ENCODE measurements around the gene FBL. TPM values are rescaled to one million over a fixed set of nuclear protein-coding genes. Genes with fewer than 3 reads are reported as not detected.

Gene FBL
- total and polyA plus RNA-seq, 2 of the 8 experiments (the other 6 are each of a cell fraction or from before 2014, with no cell fraction given) = 790 to 1,361 TPM

GRCh38 chr19:39814595-39814994 lies 31.6 kb downstream of the FBL start:
- Histone ChIP-seq H3K18ac (ENCODE audit: extremely low read depth, low read length) (no peak overlapping the region), H3K79me1 (ENCODE audit: low read depth, low read length) (no peaks in the 10 kb centered on the region; the same call in 1 of the 2 replicates), H2AFZ (ENCODE audit: low read length) (no peak overlapping the region), H4K8ac (ENCODE audit: extremely low read depth, insufficient read depth, low read length) (no peak overlapping the region), H3K23me2 (ENCODE audit: low read depth, low read length) (no peaks in the 10 kb centered on the region), H4K91ac (replicated peaks; ENCODE audit: insufficient read length, low read length) (no peak overlapping the region), H3K4me2 (ENCODE audit: insufficient read depth in 1 of 2, low read depth in 2 of 2, low read length in 2 of 2) (no peak overlapping the region), H2BK12ac (ENCODE audit: low read depth, low read length) (no peak overlapping the region), H2BK5ac (ENCODE audit: low read depth, low read length) (no peak overlapping the region), H3K27me3 (replicated peaks in 1 of 4; ENCODE audit: control insufficient read depth in 3 of 4, extremely low read depth in 1 of 4, insufficient read depth in 3 of 4, low read length in 3 of 4) (no peaks in the 10 kb centered on the region), H4K5ac (ENCODE audit: insufficient read length, low read depth, low read length) (no peak overlapping the region), H3K9me3 (ENCODE audit: insufficient read depth in 2 of 2, low read depth in 1 of 2, low read length in 1 of 2) (no peaks in the 10 kb centered on the region), H3K79me2 (ENCODE audit: control insufficient read depth in 1 of 2, insufficient read depth in 2 of 2, low read length in 2 of 2) (no peaks in the 10 kb centered on the region), H3K56ac (replicated peaks; ENCODE audit: insufficient read length, low read depth, low read length) (no peak overlapping the region), H3K4ac (replicated peaks; ENCODE audit: insufficient read length, low read depth, low read length) (no peak overlapping the region), H4K20me1 (replicated peaks in 1 of 2; ENCODE audit: control insufficient read depth in 1 of 2, insufficient read depth in 2 of 2, low read length in 2 of 2) (peaks cover 0 to 3% of the 10 kb centered on the region in 2 experiments), H2BK20ac (ENCODE audit: low read length) (no peak overlapping the region), H3K4me1 (replicated peaks in 1 of 4; ENCODE audit: control insufficient read depth in 3 of 4, insufficient read depth in 4 of 4, low read length in 3 of 4) (no peaks in the 10 kb centered on the region), H2BK120ac (replicated peaks; ENCODE audit: low read depth, low read length) (no peak overlapping the region), H3K9ac (replicated peaks in 1 of 4; ENCODE audit: extremely low read depth in 1 of 4, low read depth in 3 of 4, low read length in 3 of 4) (no peak overlapping the region), H2AK5ac (ENCODE audit: low read depth, low read length) (no peak overlapping the region), H3K27ac (ENCODE audit: low read depth, low read length) (no peak overlapping the region), H2BK15ac (ENCODE audit: low read length) (no peak overlapping the region), H3K14ac (ENCODE audit: insufficient read length) (no peak overlapping the region), H3K36me3 (ENCODE audit: control insufficient read depth in 2 of 4, insufficient read depth in 4 of 4, low read length in 3 of 4) (no peaks in the 10 kb centered on the region; a peak in 1 of 8 replicates), H3K4me3 (ENCODE audit: extremely low read depth in 1 of 4, insufficient read depth in 2 of 4, low read depth in 3 of 4, low read length in 4 of 4) (no peak overlapping the region), H3K23ac (ENCODE audit: insufficient read length) (no peak overlapping the region)
- DNase-seq (ENCODE audit: low read depth in 1 of 2, low spot score in 2 of 2) (no peak), FAIRE-seq (no peak)
- CTCF ChIA-PET (ENCODE audit: partially characterized antibody) = interaction anchor here (1.5 to 2.0 kb wide), 2 partner anchors 22 to 29 kb away, joined by 4 to 6 read pairs; no protein-coding TSS in a partner anchor
- WGBS, 2 experiments (ENCODE audit: extremely low coverage in 1 of 2, insufficient coverage in 1 of 2, insufficient read length in 1 of 2, insufficient replicate concordance in 2 of 2, low coverage in 1 of 2, low lambda C conversion rate in 2 of 2, missing lambda C conversion rate in 1 of 2) = 86% methylated on average over 3 of the region's 3 CpGs; no CpG with 5 or more reads in 1 of the 2 experiments
- POLR2A ChIA-PET (ENCODE audit: partially characterized antibody) = interaction anchor here (1.2 kb wide), 1 partner anchor 19 kb away, joined by 3 read pairs; no protein-coding TSS in a partner anchor
- TF ChIP-seq RBBP5 (IDR thresholded peaks at IDR 0.05; ENCODE audit: borderline replicate concordance, low read depth, low read length) (no peak), ATF3 (IDR thresholded peaks at IDR 0.05; ENCODE audit: insufficient read depth, low read depth, low read length) (no peak)
